ENCODE measurements around the gene SLC35A2.

Gene SLC35A2

GRCh38 chrX:48933757-48934156 lies 22.3 kb upstream of the SLC35A2 start:
- no peaks in the 10 kb centered on the region for H3K27me3 ChIP-seq (ENCODE audit: insufficient read depth, poor library complexity, severe bottlenecking)
- DNase-seq (ENCODE audit: low spot score) = no peak
- H3K4me1 ChIP-seq (ENCODE audit: insufficient read depth, poor library complexity, severe bottlenecking) = no peaks in the 10 kb centered on the region
- ATAC-seq (ENCODE audit: low read depth) = no peak
- peaks cover 7% of the 10 kb centered on the region; the same call in 1 of the 2 replicates for H3K36me3 ChIP-seq (ENCODE audit: low read depth)
- H3K27ac ChIP-seq (ENCODE audit: poor library complexity, severe bottlenecking) = no peak overlapping the region
- no peak for TF ChIP-seq CTCF (IDR thresholded peaks at IDR 0.05; ENCODE audit: poor library complexity, severe bottlenecking)
- no peaks in the 10 kb centered on the region for H3K9me3 ChIP-seq (ENCODE audit: severe bottlenecking)
- no peak overlapping the region for H3K4me3 ChIP-seq (ENCODE audit: severe bottlenecking)

GRCh38 chrX:48927736-48928382 lies 16.4 kb upstream of the SLC35A2 start:
- ATAC-seq (ENCODE audit: low read depth) = no peak
- DNase-seq (ENCODE audit: low spot score) = no peak
- no peak for TF ChIP-seq CTCF (IDR thresholded peaks at IDR 0.05; ENCODE audit: poor library complexity, severe bottlenecking)
- no peaks in the 10 kb centered on the region for H3K27me3 ChIP-seq (ENCODE audit: insufficient read depth, poor library complexity, severe bottlenecking)
- peaks cover 4% of the 10 kb centered on the region; the same call in 1 of the 2 replicates for H3K36me3 ChIP-seq (ENCODE audit: low read depth)
- H3K4me1 ChIP-seq (ENCODE audit: insufficient read depth, poor library complexity, severe bottlenecking) = no peaks in the 10 kb centered on the region
- H3K4me3 ChIP-seq (ENCODE audit: severe bottlenecking) = no peak overlapping the region
- H3K9me3 ChIP-seq (ENCODE audit: severe bottlenecking) = no peaks in the 10 kb centered on the region
- no peak overlapping the region for H3K27ac ChIP-seq (ENCODE audit: poor library complexity, severe bottlenecking)

- Histone ChIP-seq H3K9me3 (ENCODE audit: severe bottlenecking) (no peaks in the 10 kb centered on the region), H3K36me3 (ENCODE audit: low read depth) (peaks cover 3% of the 10 kb centered on the region; the same call in 1 of the 2 replicates), H3K27ac (ENCODE audit: poor library complexity, severe bottlenecking) (no peak overlapping the region), H3K4me1 (ENCODE audit: insufficient read depth, poor library complexity, severe bottlenecking) (no peaks in the 10 kb centered on the region), H3K27me3 (ENCODE audit: insufficient read depth, poor library complexity, severe bottlenecking) (no peaks in the 10 kb centered on the region), H3K4me3 (ENCODE audit: severe bottlenecking) (no peak overlapping the region)
- no peak for ATAC-seq (ENCODE audit: low read depth)
- no peak for DNase-seq (ENCODE audit: low spot score)
- TF ChIP-seq CTCF (IDR thresholded peaks at IDR 0.05; ENCODE audit: poor library complexity, severe bottlenecking) = no peak
Measured at GRCh38 chrX:48927123-48927522, 15.7 kb upstream of the SLC35A2 start.

- H3K9me3 ChIP-seq (ENCODE audit: severe bottlenecking) = no peaks in the 10 kb centered on the region
- ATAC-seq (ENCODE audit: low read depth) = no peak
- DNase-seq (ENCODE audit: low spot score) = no peak
Measured at GRCh38 chrX:48924270-48924669, 12.8 kb upstream of the SLC35A2 start.

More at GRCh38 chrX:48924270-48924669, 12.8 kb upstream of the SLC35A2 start:
- H3K4me3 ChIP-seq (ENCODE audit: severe bottlenecking) = no peak overlapping the region
- TF ChIP-seq CTCF (IDR thresholded peaks at IDR 0.05; ENCODE audit: poor library complexity, severe bottlenecking) = no peak
- H3K27me3 ChIP-seq (ENCODE audit: insufficient read depth, poor library complexity, severe bottlenecking) = no peaks in the 10 kb centered on the region
- no peaks in the 10 kb centered on the region; the same call in 1 of the 2 replicates for H3K36me3 ChIP-seq (ENCODE audit: low read depth)
- no peak overlapping the region for H3K27ac ChIP-seq (ENCODE audit: poor library complexity, severe bottlenecking)
- H3K4me1 ChIP-seq (ENCODE audit: insufficient read depth, poor library complexity, severe bottlenecking) = no peaks in the 10 kb centered on the region
